ENCODE measurements around the gene POSTN.

Gene POSTN

GRCh38 chr13:37598597-37598996, at the start of gene POSTN:
POSTN (minus strand) TSS chr13:37598768; CDS start chr13:37598726, 42 bp downstream.
- DNase-seq, result no peak
- in situ Hi-C loops (cut with HindIII; ENCODE audit: low pct_ligation_motif_present, low pct_unique_long_range_greater_than_20kb, low sequenced_read_pairs), result no loop called here

GRCh38 chr13:37647031-37647650, 48.6 kb upstream of the POSTN start:
- in situ Hi-C loops (cut with HindIII; ENCODE audit: low pct_ligation_motif_present, low pct_unique_long_range_greater_than_20kb, low sequenced_read_pairs), result no loop called here
- no peak for DNase-seq

DNA sequence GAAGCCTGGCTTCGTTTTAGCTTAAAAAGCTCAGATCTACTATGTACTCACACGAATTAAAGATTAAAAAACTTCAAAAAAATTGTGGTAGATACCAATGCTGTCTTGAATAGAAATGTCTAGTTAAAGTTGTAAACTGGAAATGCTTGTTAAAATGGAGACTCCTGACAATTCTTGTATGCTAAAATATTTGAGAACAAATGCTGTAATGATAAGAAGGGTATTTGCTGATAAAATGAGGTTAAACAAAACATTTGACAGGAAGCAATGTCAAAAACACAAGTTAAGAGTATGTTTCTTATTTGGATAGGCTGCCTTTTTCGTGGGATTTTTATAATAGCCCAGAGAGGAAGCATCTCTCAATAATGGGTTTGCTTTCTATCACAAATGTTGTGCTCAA, 48.0 kb upstream of the POSTN start:
- no peak for DNase-seq
- in situ Hi-C loops (cut with HindIII; ENCODE audit: low pct_ligation_motif_present, low pct_unique_long_range_greater_than_20kb, low sequenced_read_pairs), result no loop called here

DNA sequence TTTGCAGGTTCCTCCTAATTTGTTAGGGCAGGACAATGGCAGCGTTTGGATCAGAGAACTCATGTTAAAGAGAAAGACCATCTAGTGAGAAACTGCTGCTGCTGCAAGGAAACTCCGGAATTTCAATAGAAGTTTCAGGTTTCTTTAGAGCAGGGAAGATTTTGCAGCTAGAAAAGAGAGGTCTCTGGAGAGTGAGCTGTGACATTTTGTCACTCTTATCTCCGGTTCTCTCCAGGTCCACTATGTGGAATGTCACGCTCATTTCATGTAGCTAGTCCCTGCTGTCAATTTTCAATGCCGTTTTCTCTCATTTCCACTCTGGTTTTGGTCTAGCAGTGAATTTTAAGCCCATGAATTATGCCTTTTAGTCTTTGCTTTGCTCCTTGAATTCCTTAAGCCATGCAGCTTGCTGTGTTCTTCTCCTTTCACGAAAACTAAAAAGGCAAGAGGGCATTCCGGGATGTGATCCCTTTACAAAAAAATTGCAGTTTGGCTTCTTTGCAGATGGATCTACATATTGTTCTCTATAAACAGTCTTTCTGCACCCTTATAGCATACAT, 46.7 kb upstream of the POSTN start:
- no peak for DNase-seq
- in situ Hi-C loops (cut with HindIII; ENCODE audit: low pct_ligation_motif_present, low pct_unique_long_range_greater_than_20kb, low sequenced_read_pairs), result no loop called here

DNA sequence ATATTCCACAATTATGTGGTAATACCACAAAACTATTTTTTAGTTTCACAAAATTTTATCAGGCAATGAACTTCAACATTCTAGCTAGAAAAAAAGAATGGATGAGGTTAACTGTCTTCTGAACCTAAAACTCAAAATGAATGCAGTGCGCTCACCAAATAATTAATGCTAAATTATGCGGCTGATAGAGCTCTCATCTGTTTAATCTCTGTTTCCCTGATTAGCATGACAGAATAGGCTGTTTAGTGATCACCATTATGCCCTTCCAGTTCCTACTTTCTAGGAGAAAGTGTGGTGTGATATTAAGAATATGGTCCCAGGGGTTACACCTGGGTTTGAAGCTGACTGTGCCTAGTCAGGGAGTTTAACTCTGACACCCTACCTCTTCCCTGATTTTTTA, 42.8 kb upstream of the POSTN start:
- DNase-seq, result no peak
- in situ Hi-C loops (cut with HindIII; ENCODE audit: low pct_ligation_motif_present, low pct_unique_long_range_greater_than_20kb, low sequenced_read_pairs), result no loop called here

DNA sequence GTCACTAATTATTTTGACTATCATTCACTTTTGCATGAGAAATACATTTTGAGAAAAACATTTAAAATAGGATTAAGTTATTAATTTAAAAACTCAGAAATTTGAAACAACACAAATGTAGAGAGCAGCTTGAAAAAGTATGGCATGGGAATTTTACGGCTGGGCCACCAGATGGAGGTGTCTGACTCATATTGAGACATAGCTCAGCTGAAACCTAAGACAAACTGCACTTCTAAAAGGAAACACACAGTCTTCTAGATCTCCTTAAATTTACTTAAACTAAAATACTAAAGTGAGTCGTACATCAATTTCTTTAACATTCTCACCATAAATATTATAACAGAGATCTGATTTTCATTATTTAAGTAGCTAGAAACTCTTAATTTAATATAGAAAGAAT, 41.9 kb upstream of the POSTN start:
- DNase-seq, result peak; percentile 68
- in situ Hi-C loops (cut with HindIII; ENCODE audit: low pct_ligation_motif_present, low pct_unique_long_range_greater_than_20kb, low sequenced_read_pairs), result no loop called here

DNA sequence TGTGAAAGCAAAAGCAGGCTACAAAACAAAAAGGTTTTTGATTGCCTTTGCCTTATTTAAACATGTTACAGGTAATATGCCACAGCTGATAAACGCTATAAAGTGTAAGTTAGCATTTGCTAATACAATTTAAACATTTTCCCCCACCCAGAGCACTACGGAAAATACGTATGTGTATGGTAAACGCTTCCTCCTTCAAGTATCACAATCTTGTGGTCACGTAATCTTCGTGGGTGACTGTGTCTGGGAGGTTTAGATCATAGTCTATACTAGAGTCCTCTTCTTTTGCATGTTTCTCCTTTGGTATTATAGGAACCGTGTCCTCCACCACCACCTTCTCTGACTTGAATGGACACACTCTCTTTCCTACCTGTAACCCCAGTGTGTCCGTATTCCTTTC, 38.1 kb upstream of the POSTN start:
- DNase-seq, result no peak
- in situ Hi-C loops (cut with HindIII; ENCODE audit: low pct_ligation_motif_present, low pct_unique_long_range_greater_than_20kb, low sequenced_read_pairs), result no loop called here

DNA sequence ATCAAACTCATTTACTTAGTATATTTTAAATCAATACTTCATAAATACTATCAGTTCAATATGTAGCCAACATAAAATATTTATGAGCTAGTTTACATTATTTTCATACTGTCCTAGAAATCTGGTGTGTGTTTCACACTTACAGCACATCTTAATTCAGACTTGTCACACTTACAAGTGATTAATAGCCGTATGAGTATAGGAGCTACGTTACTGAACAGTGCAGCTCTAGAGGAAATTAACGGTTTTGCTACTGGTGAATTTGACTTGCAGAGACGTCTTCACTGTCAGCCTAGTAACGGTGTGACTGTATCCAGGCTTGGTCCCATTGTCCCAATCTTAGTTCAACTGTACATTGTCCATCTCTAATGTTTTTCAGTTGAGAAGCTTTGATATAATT, 33.7 kb upstream of the POSTN start:
- no peak for DNase-seq
- in situ Hi-C loops (cut with HindIII; ENCODE audit: low pct_ligation_motif_present, low pct_unique_long_range_greater_than_20kb, low sequenced_read_pairs), result no loop called here

DNA sequence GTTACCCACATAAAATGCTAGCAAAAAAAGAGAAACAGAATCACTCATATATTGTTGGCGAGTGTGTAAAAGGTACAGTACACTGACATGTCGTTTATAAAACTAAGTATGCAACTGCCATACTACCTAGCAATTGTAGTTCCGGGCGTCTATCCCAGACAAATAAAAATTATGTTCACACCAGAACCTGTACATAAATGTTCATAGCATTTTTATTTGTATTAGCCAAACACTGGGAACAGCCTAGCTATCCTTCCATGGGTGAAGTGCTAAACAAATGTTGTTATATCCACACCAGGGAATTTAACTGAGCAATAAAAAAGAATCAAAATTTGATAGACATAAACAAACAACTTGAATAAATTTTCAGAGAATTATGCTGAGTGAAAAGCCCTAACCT, 28.9 kb upstream of the POSTN start:
- in situ Hi-C loops (cut with HindIII; ENCODE audit: low pct_ligation_motif_present, low pct_unique_long_range_greater_than_20kb, low sequenced_read_pairs), result no loop called here
- no peak for DNase-seq

- no peak for DNase-seq
- in situ Hi-C loops (cut with HindIII; ENCODE audit: low pct_ligation_motif_present, low pct_unique_long_range_greater_than_20kb, low sequenced_read_pairs), result no loop called here
Measured at GRCh38 chr13:37621811-37622361, 23.3 kb upstream of the POSTN start.

DNA sequence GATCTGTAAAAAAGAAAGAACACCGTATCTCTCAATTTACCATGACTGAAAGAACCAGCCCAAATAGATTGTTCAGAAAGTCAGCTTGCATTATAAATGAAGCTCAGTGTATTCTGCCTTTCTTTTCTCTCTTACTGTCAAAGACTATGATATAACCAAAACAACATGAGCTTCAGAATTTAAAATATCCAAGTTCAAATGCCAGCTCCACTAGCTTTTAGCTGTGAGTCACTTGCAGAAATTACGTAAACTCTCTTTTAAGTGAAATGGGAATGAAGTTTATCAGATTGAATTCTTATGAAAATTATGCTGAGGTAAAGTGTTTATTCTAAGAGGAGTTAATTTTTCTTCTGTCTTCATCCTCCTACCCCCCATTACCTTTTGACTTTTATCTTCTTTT, 20.0 kb upstream of the POSTN start:
- DNase-seq, result peak; percentile 54
- in situ Hi-C loops (cut with HindIII; ENCODE audit: low pct_ligation_motif_present, low pct_unique_long_range_greater_than_20kb, low sequenced_read_pairs), result no loop called here

- in situ Hi-C loops (cut with HindIII; ENCODE audit: low pct_ligation_motif_present, low pct_unique_long_range_greater_than_20kb, low sequenced_read_pairs), result no loop called here
- DNase-seq, result peak; percentile 96
Measured at GRCh38 chr13:37617173-37617572, 18.6 kb upstream of the POSTN start.

DNA sequence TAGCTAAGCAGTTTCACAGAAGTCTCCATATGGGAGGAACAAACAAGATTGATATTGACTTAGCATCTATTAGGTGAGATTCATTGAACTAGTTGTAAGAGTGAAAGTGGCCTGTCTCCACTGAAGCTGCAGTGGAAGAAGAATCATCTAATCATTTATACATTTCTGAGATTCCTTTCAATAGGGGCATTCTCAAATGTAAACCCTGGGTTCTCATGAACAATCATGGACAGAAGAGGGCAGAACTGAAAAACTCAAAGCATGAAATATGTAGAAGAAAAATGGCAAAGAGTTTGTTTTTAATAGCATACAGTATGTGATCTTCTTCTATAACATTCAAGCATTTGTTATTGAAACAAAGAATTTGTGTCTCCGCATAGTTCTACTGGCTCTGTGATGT, 17.6 kb upstream of the POSTN start:
- in situ Hi-C loops (cut with HindIII; ENCODE audit: low pct_ligation_motif_present, low pct_unique_long_range_greater_than_20kb, low sequenced_read_pairs), result no loop called here
- DNase-seq, result peak; percentile 73

GRCh38 chr13:37615276-37615675, 16.7 kb upstream of the POSTN start:
- in situ Hi-C loops (cut with HindIII; ENCODE audit: low pct_ligation_motif_present, low pct_unique_long_range_greater_than_20kb, low sequenced_read_pairs), result no loop called here
- DNase-seq, result peak; percentile 21

- no peak for DNase-seq
- in situ Hi-C loops (cut with HindIII; ENCODE audit: low pct_ligation_motif_present, low pct_unique_long_range_greater_than_20kb, low sequenced_read_pairs), result no loop called here
Measured at GRCh38 chr13:37613638-37614037, 15.1 kb upstream of the POSTN start.

DNA sequence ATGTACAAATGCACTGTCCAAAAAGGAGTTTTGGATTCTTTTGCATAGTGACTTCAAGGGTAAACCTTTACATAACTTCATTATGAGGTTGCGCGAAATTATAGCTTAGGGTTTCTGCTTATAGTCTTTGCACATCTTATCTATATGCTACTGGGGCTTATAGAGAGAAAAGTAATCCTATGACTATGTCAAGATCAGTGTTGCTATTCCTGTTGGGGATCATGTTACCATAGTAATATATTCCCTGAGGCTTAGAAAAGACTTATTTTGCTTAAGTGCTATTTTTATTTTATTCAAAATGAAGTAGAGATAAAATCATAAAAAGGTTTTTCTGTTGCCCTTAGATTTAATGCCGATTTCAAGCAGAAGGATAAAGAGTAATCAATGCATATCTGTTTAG, 14.7 kb upstream of the POSTN start:
- in situ Hi-C loops (cut with HindIII; ENCODE audit: low pct_ligation_motif_present, low pct_unique_long_range_greater_than_20kb, low sequenced_read_pairs), result no loop called here

DNA sequence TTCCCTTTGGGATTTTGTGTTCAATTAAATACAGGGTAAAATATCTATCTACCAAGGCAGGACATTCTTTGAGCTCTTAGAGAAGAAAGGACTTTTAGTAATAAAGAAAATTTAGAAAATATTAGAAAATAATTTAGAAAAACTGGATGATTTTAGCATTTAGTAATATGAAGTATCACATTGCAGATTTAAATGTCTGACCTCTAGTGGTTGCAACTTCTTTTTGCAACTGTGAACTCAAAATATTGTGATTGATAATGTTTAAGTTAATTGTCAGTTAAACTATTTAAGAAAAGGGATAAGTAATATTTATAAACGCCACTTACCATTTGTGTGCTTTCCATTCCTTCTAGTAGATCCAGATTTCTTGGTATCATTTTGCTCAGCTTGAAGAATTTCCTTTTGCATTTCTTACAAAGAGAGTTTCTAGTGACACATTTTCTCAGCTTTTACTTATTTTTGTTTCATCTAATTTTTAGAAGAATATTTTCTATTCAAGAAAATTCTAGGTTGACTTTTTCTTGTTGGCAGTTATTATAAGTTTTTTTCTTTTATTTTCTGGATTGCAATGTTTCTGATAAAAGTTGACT, 10.3 kb upstream of the POSTN start:
- in situ Hi-C loops (cut with HindIII; ENCODE audit: low pct_ligation_motif_present, low pct_unique_long_range_greater_than_20kb, low sequenced_read_pairs), result no loop called here
- no peak for DNase-seq

More for the DNA sequence above, 14.7 kb upstream of the POSTN start:
- no peak for DNase-seq

GRCh38 chr13:37602733-37603381, 4.3 kb upstream of the POSTN start:
- DNase-seq, result peak; percentile 40
- in situ Hi-C loops (cut with HindIII; ENCODE audit: low pct_ligation_motif_present, low pct_unique_long_range_greater_than_20kb, low sequenced_read_pairs), result no loop called here

- in situ Hi-C loops (cut with HindIII; ENCODE audit: low pct_ligation_motif_present, low pct_unique_long_range_greater_than_20kb, low sequenced_read_pairs), result no loop called here
- DNase-seq, result no peak
Measured at GRCh38 chr13:37601648-37602440, 3.3 kb upstream of the POSTN start.
